ENCODE measurements around the gene RNF44.

GRCh38 chr5:176575488-176576422 is 38.6 kb upstream of the RNF44 start:
- TF ChIP-seq POLR2AphosphoS5 (IDR thresholded peaks at IDR 0.05; ENCODE audit: low read depth, low read length) (no peak), ZNF609 (CRISPR knock-in tag; IDR thresholded peaks at IDR 0.05; ENCODE audit: borderline replicate concordance) (no peak), TCF12 (IDR thresholded peaks at IDR 0.05) (no peak), TCF12 (CRISPR knock-in tag; IDR thresholded peaks at IDR 0.05) (no peak), CTCF (CRISPR knock-in tag; IDR thresholded peaks at IDR 0.05) (no peak), BRCA1 (CRISPR knock-in tag; IDR thresholded peaks at IDR 0.05) (no peak), GATAD1 (CRISPR knock-in tag; IDR thresholded peaks at IDR 0.05) (no peak), PBX3 (CRISPR knock-in tag; IDR thresholded peaks at IDR 0.05; ENCODE audit: borderline replicate concordance) (no peak), CHD4 (IDR thresholded peaks at IDR 0.05; ENCODE audit: borderline replicate concordance, low read length) (no peak), NFKBIZ (CRISPR knock-in tag; IDR thresholded peaks at IDR 0.05) (no peak), MXI1 (IDR thresholded peaks at IDR 0.05; ENCODE audit: borderline replicate concordance, low read depth, low read length) (no peak)

Data from HepG2 (cell line).